H1 (cell line): ENCODE results near the gene GNB5. TPM values are rescaled to one million over a fixed set of nuclear protein-coding genes. Genes with fewer than 3 reads are reported as not detected.

ENCODE experiments used
- CTCF ChIA-PET: fragments of 300-600 bp; sonication (Branson Sonifier 250); formaldehyde crosslinking; loops from one replicate; lab custom pipeline; 2021; ENCODE audit not compliant: partially characterized antibody; lab: Charles Lee
- POLR2A ChIA-PET: fragments of 300-600 bp; sonication (Branson Sonifier 250); formaldehyde crosslinking; loops from one replicate; lab custom pipeline; 2021; ENCODE audit warnings: inconsistent platforms; ENCODE audit not compliant: partially characterized antibody; lab: Charles Lee
- DNase-seq, 2 experiments: peaks; one replicate each; pipeline versions ENCODE4 v3.0.0 to v3.0.0-alpha.2; 2010 to 2022; ENCODE audit warnings: low spot score in 2 of 2, low read depth in 1 of 2, mixed read lengths in 1 of 2
- FAIRE-seq: peaks from 2 replicates; lab custom pipeline; 2011; peaks lifted over from hg19 to GRCh38; lab: Jason Lieb, UNC
- H2AFZ ChIP-seq: 2 replicates; pipeline ENCODE4 v1.8.1; 2012; ENCODE audit warnings: low read length, inconsistent platforms
- H2AK5ac ChIP-seq: 2 replicates; pipeline ENCODE4 v1.6.1; 2013; ENCODE audit warnings: low read depth, low read length
- H2BK120ac ChIP-seq: replicated peaks from 2 replicates; pipeline ENCODE3; 2013; ENCODE audit warnings: low read depth, low read length, inconsistent platforms
- H2BK12ac ChIP-seq: 2 replicates; pipeline ENCODE4 v1.6.1; 2013; ENCODE audit warnings: low read depth, low read length
- H2BK15ac ChIP-seq: 2 replicates; pipeline ENCODE4 v1.6.1; 2013; ENCODE audit warnings: low read length
- H2BK20ac ChIP-seq: 2 replicates; pipeline ENCODE4 v1.6.1; 2013; ENCODE audit warnings: low read length
- H2BK5ac ChIP-seq: 2 replicates; pipeline ENCODE4 v1.6.1; 2013; ENCODE audit warnings: low read depth, low read length
- H3K14ac ChIP-seq: 2 replicates; pipeline ENCODE4 v1.6.1; 2013; ENCODE audit warnings: inconsistent platforms; ENCODE audit not compliant: insufficient read length
- H3K18ac ChIP-seq: 2 replicates; pipeline ENCODE4 v1.6.1; 2013; ENCODE audit warnings: low read length; ENCODE audit errors: extremely low read depth
- H3K23ac ChIP-seq: 2 replicates; pipeline ENCODE4 v1.6.1; 2013; ENCODE audit warnings: inconsistent platforms; ENCODE audit not compliant: insufficient read length
- H3K23me2 ChIP-seq: 2 replicates; pipeline ENCODE4 v1.6.1; 2013; ENCODE audit warnings: low read depth, low read length
- H3K27ac ChIP-seq: 2 replicates; pipeline ENCODE4 v1.6.1; 2011; ENCODE audit warnings: low read depth, low read length, inconsistent platforms
- H3K27me3 ChIP-seq, 4 experiments: replicated peaks in 1 of 4; 1 replicate in 1 of 4; 2 replicates in 3 of 4; pipeline versions ENCODE4 v1.6.1 to v1.8.1; 2011 to 2013; ENCODE audit warnings: low read length in 3 of 4, mild to moderate bottlenecking in 3 of 4, inconsistent platforms in 2 of 4, mixed read lengths in 2 of 4, moderate library complexity in 1 of 4; ENCODE audit not compliant: control insufficient read depth in 3 of 4, insufficient read depth in 3 of 4; ENCODE audit errors: extremely low read depth in 1 of 4
- H3K36me3 ChIP-seq, 4 experiments: 2 replicates each; pipeline versions ENCODE4 v1.6.1 to v1.8.1; 2011 to 2013; ENCODE audit warnings: mild to moderate bottlenecking in 4 of 4, low read length in 3 of 4, moderate library complexity in 2 of 4, control low read depth in 1 of 4, inconsistent platforms in 1 of 4; ENCODE audit not compliant: insufficient read depth in 4 of 4, control insufficient read depth in 2 of 4
- H3K4ac ChIP-seq: replicated peaks from 2 replicates; pipeline ENCODE3; 2013; ENCODE audit warnings: low read length, low read depth, mixed read lengths, inconsistent platforms; ENCODE audit not compliant: insufficient read length
- H3K4me1 ChIP-seq, 4 experiments: replicated peaks in 1 of 4; 1 replicate in 1 of 4; 2 replicates in 3 of 4; pipeline versions ENCODE4 v1.6.1 to v1.8.1; 2011 to 2013; ENCODE audit warnings: low read length in 3 of 4, inconsistent platforms in 2 of 4, mixed read lengths in 1 of 4; ENCODE audit not compliant: insufficient read depth in 4 of 4, control insufficient read depth in 3 of 4
- H3K4me2 ChIP-seq, 2 experiments: 2 replicates each; pipeline versions ENCODE4 v1.6.1 to v1.8.1; 2011 to 2013; ENCODE audit warnings: low read depth in 2 of 2, low read length in 2 of 2, control low read depth in 1 of 2, inconsistent platforms in 1 of 2, mild to moderate bottlenecking in 1 of 2; ENCODE audit not compliant: insufficient read depth in 1 of 2
- H3K4me3 ChIP-seq, 4 experiments: fragments of 200-600, 300-600 bp in 1 of 4; sonication (generic), shearing (Covaris generic), sonication (Bioruptor Twin) in 1 of 4; 2 replicates each; pipeline versions ENCODE4 v1.5.1 to v1.8.1; 2011 to 2016; ENCODE audit warnings: low read length in 4 of 4, low read depth in 3 of 4, control low read depth in 2 of 4, inconsistent platforms in 2 of 4, mild to moderate bottlenecking in 2 of 4, mixed read lengths in 1 of 4, moderate library complexity in 1 of 4; ENCODE audit not compliant: insufficient read depth in 2 of 4; ENCODE audit errors: extremely low read depth in 1 of 4
- H3K56ac ChIP-seq: replicated peaks from 2 replicates; pipeline ENCODE3; 2013; ENCODE audit warnings: low read depth, mild to moderate bottlenecking, mixed read lengths, low read length, inconsistent platforms; ENCODE audit not compliant: insufficient read length
- H3K79me1 ChIP-seq: 2 replicates; pipeline ENCODE4 v1.6.1; 2013; ENCODE audit warnings: low read depth, low read length, control low read depth
- H3K79me2 ChIP-seq, 2 experiments: 2 replicates each; pipeline versions ENCODE4 v1.6.1 to v1.8.1; 2012 to 2013; ENCODE audit warnings: low read length in 2 of 2, mild to moderate bottlenecking in 2 of 2, inconsistent platforms in 1 of 2; ENCODE audit not compliant: insufficient read depth in 2 of 2, control insufficient read depth in 1 of 2
- H3K9ac ChIP-seq, 4 experiments: replicated peaks in 1 of 4; 1 replicate in 1 of 4; 2 replicates in 3 of 4; pipeline versions ENCODE4 v1.6.1 to v1.8.1; 2011 to 2013; ENCODE audit warnings: low read depth in 3 of 4, low read length in 3 of 4, control low read depth in 2 of 4, mild to moderate bottlenecking in 2 of 4, moderate library complexity in 2 of 4, inconsistent platforms in 1 of 4; ENCODE audit errors: extremely low read depth in 1 of 4
- H3K9me3 ChIP-seq, 2 experiments: 2 replicates each; pipeline versions ENCODE4 v1.6.1 to v1.8.1; 2012 to 2013; ENCODE audit warnings: mild to moderate bottlenecking in 2 of 2, moderate library complexity in 2 of 2, control low read depth in 1 of 2, inconsistent platforms in 1 of 2, low read depth in 1 of 2, low read length in 1 of 2, mixed read lengths in 1 of 2; ENCODE audit not compliant: insufficient read depth in 2 of 2
- H4K20me1 ChIP-seq, 2 experiments: replicated peaks in 1 of 2; 2 replicates each; pipeline versions ENCODE3 to v1.8.1; 2011 to 2013; ENCODE audit warnings: inconsistent platforms in 2 of 2, low read length in 2 of 2, mild to moderate bottlenecking in 1 of 2; ENCODE audit not compliant: insufficient read depth in 2 of 2, control insufficient read depth in 1 of 2
- H4K5ac ChIP-seq: 2 replicates; pipeline ENCODE4 v1.6.1; 2013; ENCODE audit warnings: low read length, low read depth, mixed read lengths, inconsistent platforms; ENCODE audit not compliant: insufficient read length
- H4K8ac ChIP-seq: 2 replicates; pipeline ENCODE4 v1.8.0; 2013; ENCODE audit warnings: mild to moderate bottlenecking, moderate library complexity, low read length, inconsistent platforms; ENCODE audit not compliant: insufficient read depth; ENCODE audit errors: extremely low read depth
- H4K91ac ChIP-seq: replicated peaks from 2 replicates; pipeline ENCODE3; 2013; ENCODE audit warnings: low read length, mixed read lengths, inconsistent platforms; ENCODE audit not compliant: insufficient read length
- CEBPB ChIP-seq: IDR thresholded peaks from 2 replicates; pipeline ENCODE4 v1.6.1; 2012; ENCODE audit warnings: low read depth, low read length
- SP1 ChIP-seq: IDR thresholded peaks from 2 replicates; pipeline ENCODE4 v1.6.1; 2011; ENCODE audit warnings: low read depth, low read length
- YY1 ChIP-seq: IDR thresholded peaks from 2 replicates; pipeline ENCODE4 v1.6.1; 2011; ENCODE audit warnings: low read depth, mild to moderate bottlenecking, low read length
- WGBS, 2 experiments: shearing (Covaris generic) in 1 of 2; methylation state at CpG; one replicate each; pipeline versions ENCODE4 v1.1.6 to v1.1.7; 2013 to 2015; ENCODE audit warnings: low lambda C conversion rate in 2 of 2, mixed read lengths in 2 of 2, inconsistent platforms in 1 of 2, low coverage in 1 of 2, missing lambda C conversion rate in 1 of 2; ENCODE audit not compliant: insufficient replicate concordance in 2 of 2, insufficient coverage in 1 of 2, insufficient read length in 1 of 2; ENCODE audit errors: extremely low coverage in 1 of 2, missing lambda C conversion rate in 1 of 2; 5-methylcytosine and 5-hydroxymethylcytosine counted together
- polyA plus RNA-seq, 7 experiments: library from polyadenylated mRNA; depleted of rRNA in 3 of 7; stranded (reverse) in 5 of 7; unstranded in 2 of 7; fragments of >200 nt in 5 of 7; fragments of 200-250 nt in 2 of 7; gene quantifications; 1 replicate in 5 of 7; 2 replicates in 1 of 7; 4 replicates in 1 of 7; pipeline versions ENCODE4 v1.2.1 to v1.2.3, GENCODE V29; 2011 to 2013; ENCODE audit warnings: missing spikeins in 2 of 7, mixed read lengths in 2 of 7
- total RNA-seq: library from RNA; stranded (reverse); fragmentation: NEBNext Ultra II Directional; extraction: Animal tissue kit (Norgen Biotek cat#: 25700); gene quantifications from 2 replicates; pipeline ENCODE4 v1.2.1, GENCODE V29; 2021

The GNB5 gene
- total and polyA plus RNA-seq, 2 of the 8 experiments (the other 6 are each of a cell fraction or from before 2014, with no cell fraction given) = 21.7 to 42.5 TPM

DNA sequence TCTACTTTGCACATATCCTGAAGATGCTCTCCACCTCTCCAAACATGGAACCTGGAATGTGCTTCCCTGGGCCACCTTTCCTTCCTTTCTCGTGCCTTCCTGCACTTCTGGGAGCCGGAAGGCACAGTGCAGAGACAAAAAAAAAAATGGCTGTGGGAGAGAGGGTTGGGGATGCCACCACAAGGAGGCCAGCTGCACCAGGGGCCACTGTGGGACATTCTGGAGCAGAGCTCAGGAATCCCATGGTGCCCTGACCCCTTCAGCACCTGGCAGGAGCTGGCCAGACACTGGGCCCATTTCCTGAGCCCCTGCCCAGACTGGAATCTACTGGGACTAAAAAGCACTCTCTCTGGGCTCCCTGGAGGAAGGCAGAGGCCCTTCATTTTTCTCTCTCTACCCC is 70.7 kb downstream of the GNB5 start:
- H4K5ac ChIP-seq = no peak overlapping the region
- no peaks in the 10 kb centered on the region for H3K79me1 ChIP-seq
- H3K4me1 ChIP-seq = peaks cover 0 to 2% (median 0%) of the 10 kb centered on the region in 4 experiments; a peak in 2 of 7 replicates
- CTCF ChIA-PET = interaction anchor here (1.2 to 1.7 kb wide), 3 partner anchors 19 to 202 kb away, joined by 3 to 5 read pairs (median 4); no protein-coding TSS in a partner anchor
- H3K56ac ChIP-seq = no peak overlapping the region
- H3K27ac ChIP-seq = no peak overlapping the region; the same call in 1 of the 2 replicates
- TF ChIP-seq YY1 (peak; percentile 52; the same call in 1 of the 2 replicates), SP1 (no peak), CEBPB (no peak)
- no peak overlapping the region for H3K4me2 ChIP-seq
- no peak overlapping the region for H4K91ac ChIP-seq
- FAIRE-seq = no peak
- H3K23me2 ChIP-seq = no peaks in the 10 kb centered on the region; the same call in 1 of the 2 replicates
- H3K18ac ChIP-seq = no peak overlapping the region
- H3K4me3 ChIP-seq = no peak overlapping the region
- POLR2A ChIA-PET = interaction anchor here (0.7 to 1.3 kb wide), 3 partner anchors 9 to 74 kb away, joined by 3 read pairs; no protein-coding TSS in a partner anchor
- no peaks in the 10 kb centered on the region for H3K79me2 ChIP-seq
- no peaks in the 10 kb centered on the region for H4K20me1 ChIP-seq
- no peak overlapping the region for H2BK20ac ChIP-seq
- H3K23ac ChIP-seq = no peak overlapping the region
- no peak for DNase-seq
- no peak overlapping the region for H3K14ac ChIP-seq
- H3K9ac ChIP-seq = no peak overlapping the region
- no peak overlapping the region for H2BK5ac ChIP-seq
- no peak overlapping the region for H4K8ac ChIP-seq
- 83% methylated on average over 2 of the region's 2 CpGs; no CpG with 5 or more reads in 1 of the 2 experiments for WGBS, 2 experiments
- no peaks in the 10 kb centered on the region for H3K27me3 ChIP-seq
- H3K4ac ChIP-seq = no peak overlapping the region
- no peaks in the 10 kb centered on the region for H3K36me3 ChIP-seq
- H2AFZ ChIP-seq = no peak overlapping the region
- no peak overlapping the region for H2BK120ac ChIP-seq
- no peak overlapping the region for H2BK12ac ChIP-seq
- H2AK5ac ChIP-seq = no peak overlapping the region
- no peak overlapping the region for H2BK15ac ChIP-seq
- H3K9me3 ChIP-seq = no peaks in the 10 kb centered on the region
